ENCODE data around the gene PARVA. TPM values are rescaled to one million over a fixed set of nuclear protein-coding genes. Genes with fewer than 3 reads are reported as not detected.
"Not testable (repeated sequence)": the region's sequence is repeated elsewhere in the genome, so short reads cannot be mapped to it uniquely, and the experiment has no call there.

PARVA gene
- total RNA-seq, 1 experiment from 2014 or later, result 43.9 TPM

DNA sequence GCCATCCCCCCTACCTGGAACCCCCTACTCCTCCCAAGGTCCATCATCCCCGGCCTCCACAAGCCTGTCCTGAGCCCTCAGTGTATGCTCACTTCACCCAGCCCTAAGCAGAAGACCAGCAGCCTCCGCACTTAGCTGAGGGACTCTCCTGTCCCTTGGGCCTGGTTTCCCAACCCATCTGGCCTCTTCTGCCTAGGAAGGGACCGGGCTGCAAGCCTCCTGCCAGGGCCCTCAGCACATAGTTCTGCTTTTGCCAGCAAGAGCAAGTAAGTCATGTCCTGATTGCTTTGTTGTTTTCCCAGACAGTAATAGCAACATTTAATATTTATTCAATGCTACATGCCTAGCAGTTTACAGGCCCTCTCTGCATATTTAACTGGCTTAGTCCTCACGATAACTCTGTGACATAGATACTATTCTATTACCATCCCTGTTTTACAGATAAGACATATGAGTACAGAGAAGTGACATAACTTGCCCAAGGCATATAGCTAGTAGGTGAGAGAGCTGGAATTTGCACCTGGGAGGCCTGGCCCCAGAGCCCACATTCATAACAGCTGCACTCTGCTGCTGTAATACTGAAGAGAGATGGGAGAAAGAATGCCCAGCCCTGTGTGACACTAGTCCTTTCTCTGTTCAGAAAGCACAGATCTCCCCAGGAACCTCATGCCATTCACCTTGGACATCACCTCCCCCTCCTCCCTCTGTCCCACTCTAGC is 139.2 kb downstream of the PARVA start:
- Histone ChIP-seq H3K9me3 (replicated peaks) (no peaks in the 10 kb centered on the region), H3K36me3 (no peaks in the 10 kb centered on the region; the same call in 1 of the 2 replicates), H3K4me1 (peaks cover 5% of the 10 kb centered on the region; the same call in 1 of the 2 replicates), H3K27me3 (no peaks in the 10 kb centered on the region), H3K4me3 (no peak overlapping the region), H3K27ac (no peak overlapping the region)
- no peak for DNase-seq

DNA sequence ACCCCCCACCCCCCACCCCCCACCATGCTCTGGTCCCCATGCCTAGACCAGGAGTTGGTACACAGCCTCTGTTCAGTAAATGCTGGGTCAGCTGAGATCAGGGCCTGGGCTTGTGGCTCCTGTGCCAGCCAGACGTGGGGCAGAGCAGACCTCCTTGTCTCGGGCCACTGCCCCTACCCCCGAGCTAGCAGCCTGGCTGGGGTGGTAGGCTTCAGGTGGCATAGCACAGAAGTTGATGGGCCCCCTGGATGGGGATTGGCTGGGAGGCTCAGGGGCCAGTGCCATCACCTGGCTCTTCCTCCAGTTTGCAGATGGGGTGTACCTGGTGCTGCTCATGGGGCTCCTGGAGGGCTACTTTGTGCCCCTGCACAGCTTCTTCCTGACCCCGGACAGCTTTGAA is 139.9 kb downstream of the PARVA start:
- DNase-seq, result no peak
- H3K4me1 ChIP-seq, result peaks cover 5% of the 10 kb centered on the region; the same call in 1 of the 2 replicates
- no peaks in the 10 kb centered on the region; the same call in 1 of the 2 replicates for H3K36me3 ChIP-seq
- no peaks in the 10 kb centered on the region for H3K27me3 ChIP-seq
- no peak overlapping the region for H3K4me3 ChIP-seq
- no peak overlapping the region for H3K27ac ChIP-seq
- no peaks in the 10 kb centered on the region for H3K9me3 ChIP-seq (replicated peaks)

DNA sequence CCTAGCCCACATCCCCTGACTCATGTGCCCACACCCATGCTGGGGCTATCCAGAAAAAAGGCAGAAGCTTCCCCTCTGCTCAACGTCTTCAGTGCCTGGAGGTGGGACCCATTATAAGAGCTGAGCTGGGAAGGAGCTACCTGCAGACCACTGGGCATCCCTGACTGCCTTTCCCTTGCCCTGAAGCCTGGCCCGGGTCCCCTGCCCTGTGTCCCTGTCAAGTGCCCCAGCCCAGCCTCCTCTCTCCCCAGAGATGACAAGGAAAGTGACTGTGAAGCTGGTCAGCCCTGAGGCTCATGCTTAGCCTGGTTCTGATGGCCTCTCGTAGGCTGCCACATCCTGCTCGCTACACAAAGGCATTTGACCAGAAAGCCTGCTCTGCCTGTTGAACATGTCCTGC is 140.4 kb downstream of the PARVA start:
- peaks cover 5% of the 10 kb centered on the region; the same call in 1 of the 2 replicates for H3K4me1 ChIP-seq
- DNase-seq, result no peak
- no peaks in the 10 kb centered on the region; the same call in 1 of the 2 replicates for H3K36me3 ChIP-seq
- no peak overlapping the region for H3K4me3 ChIP-seq
- no peaks in the 10 kb centered on the region for H3K9me3 ChIP-seq (replicated peaks)
- H3K27ac ChIP-seq, result no peak overlapping the region
- H3K27me3 ChIP-seq, result no peaks in the 10 kb centered on the region

DNA sequence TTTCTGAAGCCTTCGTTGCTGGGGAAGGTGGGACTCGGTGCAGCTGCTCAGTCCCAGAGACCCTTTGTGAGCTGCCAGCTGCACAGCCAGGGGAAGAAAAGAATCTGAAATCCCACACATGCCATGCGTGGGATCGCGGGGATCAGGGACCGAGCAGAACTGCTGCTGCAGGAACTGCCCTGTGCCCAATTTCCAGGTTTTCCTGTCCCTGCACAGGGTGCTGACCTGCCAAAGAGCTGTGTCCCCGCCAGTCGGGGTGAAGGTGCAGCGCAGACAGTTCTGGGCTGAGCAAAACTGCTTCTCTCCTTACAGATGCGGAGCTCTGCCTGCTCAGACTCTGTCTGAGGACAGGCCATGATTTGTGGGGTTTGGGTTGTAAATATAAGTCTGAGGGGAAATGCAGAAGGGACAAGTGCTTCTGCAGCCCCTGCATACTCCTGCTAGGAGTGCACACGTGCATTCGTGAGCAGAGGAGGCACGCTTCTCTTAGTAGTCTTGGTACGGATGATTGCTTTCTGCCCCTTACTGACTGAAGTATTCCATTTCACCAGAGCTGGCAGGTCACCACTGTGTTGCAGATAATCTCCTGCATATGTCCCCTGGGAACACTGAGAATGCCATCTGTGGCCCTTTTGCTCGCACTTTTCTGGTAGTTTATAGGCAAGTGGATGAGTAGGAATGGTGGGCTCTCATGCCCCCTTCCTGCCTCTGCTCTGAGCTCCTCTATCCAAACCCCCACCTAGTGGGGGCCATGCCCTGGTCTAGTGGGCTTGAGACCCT is 141.4 kb downstream of the PARVA start:
- H3K4me1 ChIP-seq, result peaks cover 5% of the 10 kb centered on the region; the same call in 1 of the 2 replicates
- H3K9me3 ChIP-seq (replicated peaks), result no peaks in the 10 kb centered on the region
- DNase-seq, result no peak
- no peaks in the 10 kb centered on the region; the same call in 1 of the 2 replicates for H3K36me3 ChIP-seq
- H3K27ac ChIP-seq, result no peak overlapping the region
- no peak overlapping the region for H3K4me3 ChIP-seq
- no peaks in the 10 kb centered on the region for H3K27me3 ChIP-seq

DNA sequence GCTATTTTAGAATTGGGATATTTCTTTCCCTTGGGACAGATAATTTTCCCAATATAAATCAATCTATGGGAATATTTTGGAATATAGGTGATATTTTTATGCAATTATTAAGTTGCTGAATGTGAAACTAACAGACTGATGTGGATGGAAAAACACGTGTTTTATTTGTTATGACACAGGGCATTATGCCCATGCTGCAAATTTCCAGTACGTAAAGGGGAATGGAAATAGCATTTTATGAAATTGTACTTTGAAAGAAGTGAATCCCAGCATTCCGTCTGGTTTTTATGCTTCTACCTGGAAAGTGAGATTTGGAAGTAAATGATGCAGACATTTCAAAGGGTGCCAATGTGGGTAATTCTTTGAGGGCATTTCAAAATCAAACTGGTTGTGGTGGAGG is 142.7 kb downstream of the PARVA start:
- no peaks in the 10 kb centered on the region for H3K27me3 ChIP-seq

DNA sequence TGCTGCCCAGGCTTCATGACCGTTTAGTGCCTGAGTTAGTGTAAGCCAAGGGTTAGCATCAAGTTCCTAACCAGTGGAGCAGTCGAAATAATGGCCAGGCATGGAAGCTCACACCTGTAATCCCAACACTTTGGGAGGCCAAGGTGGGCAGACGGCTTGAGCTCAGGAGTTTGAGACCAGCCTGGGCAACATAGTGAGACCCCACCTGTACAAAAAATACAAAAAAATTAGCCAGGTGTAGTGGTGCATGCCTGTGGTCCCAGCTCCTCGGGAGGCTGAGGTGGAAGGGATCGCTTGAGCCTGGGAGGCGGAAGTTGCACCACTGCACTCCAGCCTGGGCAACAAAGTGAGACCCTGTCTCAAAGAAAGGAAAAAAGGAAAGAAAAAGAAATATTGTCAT is 143.2 kb downstream of the PARVA start:
- H3K27me3 ChIP-seq; H3K4me3 ChIP-seq; H3K4me1 ChIP-seq; DNase-seq; H3K36me3 ChIP-seq; H3K9me3 ChIP-seq (replicated peaks); H3K27ac ChIP-seq: not testable (repeated sequence)

More for the DNA sequence above, 142.7 kb downstream of the PARVA start:
- Histone ChIP-seq H3K9me3 (replicated peaks) (no peaks in the 10 kb centered on the region), H3K27ac (no peak overlapping the region), H3K4me1 (peaks cover 5% of the 10 kb centered on the region; the same call in 1 of the 2 replicates), H3K36me3 (no peaks in the 10 kb centered on the region; the same call in 1 of the 2 replicates), H3K4me3 (no peak overlapping the region)
- no peak for DNase-seq

DNA sequence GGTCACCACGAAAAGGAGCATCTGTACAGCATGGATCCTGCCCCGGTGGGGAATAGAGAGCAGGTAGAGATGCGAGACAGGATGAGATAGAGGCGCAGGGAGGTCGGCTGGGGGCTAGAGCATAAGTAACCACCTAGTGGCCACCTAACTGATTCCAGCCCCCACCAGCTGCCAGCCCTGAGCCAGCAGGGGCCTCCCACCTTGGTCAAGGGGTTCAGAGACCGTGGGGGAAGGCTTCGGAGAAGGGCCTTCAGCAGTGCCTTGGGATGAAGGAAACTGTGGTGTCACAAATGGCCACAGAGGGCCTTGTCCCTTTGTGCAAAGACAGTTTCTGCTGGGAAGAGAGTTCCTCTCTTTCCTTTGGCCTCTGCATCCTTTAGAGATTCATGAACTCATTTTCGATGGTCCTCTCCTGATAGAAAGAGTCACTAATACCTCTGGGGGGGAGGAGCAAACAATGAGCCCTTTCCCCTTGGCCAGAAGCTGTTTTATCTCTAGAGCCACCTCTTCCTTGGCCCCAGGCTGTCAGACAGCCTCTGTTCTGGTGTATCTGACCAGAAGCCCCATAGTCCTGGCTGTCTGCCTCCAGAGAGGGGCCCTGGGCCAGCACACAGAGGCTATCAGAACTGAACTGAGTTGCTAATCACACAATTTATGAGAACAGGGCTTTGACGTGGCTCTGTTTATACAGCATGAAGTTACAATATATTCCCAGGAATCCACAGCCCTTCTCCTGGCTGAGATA is 146.0 kb downstream of the PARVA start:
- no peaks in the 10 kb centered on the region for H3K9me3 ChIP-seq (replicated peaks)
- no peaks in the 10 kb centered on the region for H3K4me1 ChIP-seq
- no peaks in the 10 kb centered on the region for H3K27me3 ChIP-seq
- DNase-seq, result no peak
- H3K4me3 ChIP-seq, result no peak overlapping the region
- H3K36me3 ChIP-seq, result no peaks in the 10 kb centered on the region
- H3K27ac ChIP-seq, result no peak overlapping the region

DNA sequence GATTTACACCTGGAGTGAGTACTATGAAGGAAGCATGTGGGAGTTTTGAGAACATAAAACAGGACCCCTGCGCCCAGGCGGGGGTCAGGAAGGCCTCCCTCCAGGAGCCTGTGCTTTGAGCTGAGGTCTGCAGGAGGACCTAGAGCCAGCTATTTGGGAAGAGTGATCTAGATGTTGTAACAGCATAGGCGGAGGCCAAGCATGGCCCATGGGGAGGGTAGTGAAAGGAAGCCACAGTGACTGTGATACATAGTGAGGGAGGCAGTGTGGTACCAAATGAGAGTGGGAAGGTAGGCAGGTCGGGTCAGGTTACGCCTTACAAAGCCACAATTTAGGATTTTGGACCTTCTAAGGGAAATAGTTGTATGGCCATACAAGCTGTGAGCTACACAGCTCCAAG is 147.5 kb downstream of the PARVA start:
- no peak overlapping the region for H3K27ac ChIP-seq
- DNase-seq, result no peak

DNA sequence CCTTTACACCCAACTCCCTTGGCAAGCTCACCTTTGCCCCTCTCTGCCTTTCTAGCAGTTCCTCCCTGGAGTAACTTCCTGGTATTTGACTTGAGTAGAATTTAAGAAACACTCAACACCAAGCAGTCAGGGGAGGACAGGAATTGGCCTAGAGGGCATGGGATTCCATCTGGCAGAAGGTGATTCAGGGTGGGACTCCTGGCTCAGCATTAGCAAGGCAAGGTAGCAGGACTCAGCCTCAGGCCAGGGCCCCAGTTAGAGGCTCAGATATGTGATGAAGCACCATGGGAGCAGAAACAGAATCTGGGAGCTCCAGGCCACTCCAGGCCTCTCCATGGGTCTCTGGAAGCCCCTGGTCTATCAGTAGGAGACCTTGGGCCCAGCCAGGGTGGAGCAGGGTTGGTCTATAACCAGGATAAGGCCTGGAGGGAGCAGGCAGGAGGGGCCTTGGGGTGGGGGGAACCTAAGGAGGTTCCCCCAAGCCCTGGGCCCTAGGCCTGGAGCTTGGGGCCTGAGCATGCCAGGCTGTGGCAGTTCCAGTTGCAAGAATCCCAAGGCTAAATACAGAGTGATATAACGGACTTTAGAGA is 148.2 kb downstream of the PARVA start:
- no peak for DNase-seq
- Histone ChIP-seq H3K9me3 (replicated peaks) (no peaks in the 10 kb centered on the region), H3K4me3 (no peak overlapping the region), H3K4me1 (no peaks in the 10 kb centered on the region), H3K27me3 (no peaks in the 10 kb centered on the region), H3K36me3 (peaks cover 7% of the 10 kb centered on the region; the same call in 1 of the 2 replicates), H3K27ac (no peak overlapping the region)

More for the DNA sequence above, 147.5 kb downstream of the PARVA start:
- no peak overlapping the region for H3K4me3 ChIP-seq
- no peaks in the 10 kb centered on the region for H3K27me3 ChIP-seq
- H3K36me3 ChIP-seq, result peaks cover 4% of the 10 kb centered on the region; the same call in 1 of the 2 replicates
- no peaks in the 10 kb centered on the region for H3K9me3 ChIP-seq (replicated peaks)
- H3K4me1 ChIP-seq, result no peaks in the 10 kb centered on the region

DNA sequence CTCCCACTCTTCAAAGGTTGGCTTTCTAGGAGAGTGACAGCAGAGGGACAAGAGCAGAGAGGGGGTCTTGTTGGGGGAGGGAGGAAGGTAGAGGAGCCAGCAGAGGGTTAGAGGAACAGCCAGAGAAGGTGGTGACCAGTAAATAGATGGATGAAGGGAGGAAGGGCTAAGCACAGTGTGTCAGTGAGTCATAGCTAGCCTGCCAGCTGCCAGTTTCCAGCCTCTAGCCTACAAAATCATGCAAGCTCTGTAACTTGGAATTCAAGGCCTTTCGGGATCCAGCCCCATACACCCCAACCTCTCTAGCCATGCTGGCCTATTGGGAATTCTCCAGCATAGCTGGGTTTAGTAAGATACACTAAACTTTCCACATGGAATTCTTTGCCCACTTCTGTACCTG is 149.4 kb downstream of the PARVA start:
- Histone ChIP-seq H3K9me3 (replicated peaks) (no peaks in the 10 kb centered on the region), H3K4me1 (no peaks in the 10 kb centered on the region), H3K4me3 (no peak overlapping the region), H3K27ac (no peak overlapping the region), H3K27me3 (no peaks in the 10 kb centered on the region), H3K36me3 (peaks cover 10% of the 10 kb centered on the region; the same call in 1 of the 2 replicates)
- peak in 1 of 2 experiments; percentile 21 for DNase-seq

DNA sequence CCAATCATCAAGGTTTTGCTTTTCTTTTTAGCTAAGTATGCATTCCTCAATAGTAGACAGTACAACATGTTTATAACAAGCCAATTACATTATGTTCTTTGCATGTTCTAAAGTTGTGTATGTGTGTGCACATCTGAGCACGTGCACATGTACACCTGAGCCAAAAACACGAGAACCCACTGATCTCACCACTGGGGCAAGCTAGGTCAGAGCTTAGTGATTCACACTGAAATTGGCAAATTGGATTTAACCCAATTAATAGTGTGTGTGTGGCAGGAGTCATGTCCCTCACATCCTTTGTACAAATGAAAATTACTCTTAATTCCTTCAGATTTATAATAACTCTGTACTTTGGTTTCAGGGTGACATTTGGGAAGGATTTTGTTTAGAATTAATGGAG is 151.1 kb downstream of the PARVA start:
- H3K36me3 ChIP-seq, result peaks cover 15% of the 10 kb centered on the region; the same call in 1 of the 2 replicates
- no peak for DNase-seq
- H3K27ac ChIP-seq, result no peak overlapping the region
- no peak overlapping the region for H3K4me3 ChIP-seq
- no peaks in the 10 kb centered on the region for H3K4me1 ChIP-seq
- no peaks in the 10 kb centered on the region for H3K27me3 ChIP-seq
- no peaks in the 10 kb centered on the region for H3K9me3 ChIP-seq (replicated peaks)

DNA sequence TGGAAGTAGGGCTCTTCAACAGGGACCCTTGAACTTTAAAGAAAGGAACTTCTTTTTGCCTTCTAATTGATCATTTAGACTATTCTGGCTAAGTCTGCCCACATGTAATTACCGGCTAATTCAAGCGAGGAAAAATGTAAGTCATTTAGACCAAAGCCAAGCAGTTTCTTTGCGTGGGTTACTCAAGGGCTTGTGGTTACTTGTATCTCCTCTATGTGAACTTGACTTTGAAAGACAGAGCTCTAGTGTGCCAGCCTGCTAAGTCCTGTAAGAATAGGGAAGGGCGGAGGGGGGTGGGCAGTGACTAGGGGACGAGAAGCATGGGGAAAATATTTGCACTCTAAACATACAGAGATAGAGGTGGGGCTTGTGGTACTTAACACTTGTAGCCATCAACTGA is 151.7 kb downstream of the PARVA start:
- Histone ChIP-seq H3K4me3 (no peak overlapping the region), H3K4me1 (no peaks in the 10 kb centered on the region), H3K27ac (no peak overlapping the region), H3K36me3 (peaks cover 15% of the 10 kb centered on the region; the same call in 1 of the 2 replicates), H3K27me3 (no peaks in the 10 kb centered on the region), H3K9me3 (replicated peaks) (no peaks in the 10 kb centered on the region)
- no peak for DNase-seq

DNA sequence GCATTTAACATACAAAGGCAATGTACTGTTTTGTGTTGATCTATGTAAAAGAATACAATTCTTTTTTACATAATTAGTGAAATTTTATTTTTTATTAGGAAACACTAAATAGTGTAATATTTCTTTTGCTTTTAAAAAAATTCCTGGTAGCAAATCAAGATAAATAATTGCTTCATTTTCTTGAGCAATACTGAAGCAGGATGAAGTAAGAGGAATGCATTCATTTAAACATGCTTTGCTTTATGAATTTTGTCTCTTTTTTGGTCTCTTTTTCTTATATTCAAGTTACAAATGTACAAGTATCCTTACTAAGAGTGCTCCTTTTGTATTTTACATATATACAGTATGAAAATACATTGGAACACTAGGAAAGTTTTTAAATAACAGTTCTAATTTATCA is 152.4 kb downstream of the PARVA start:
- H3K27me3 ChIP-seq, result no peaks in the 10 kb centered on the region
- no peaks in the 10 kb centered on the region for H3K4me1 ChIP-seq
- peaks cover 15% of the 10 kb centered on the region; the same call in 1 of the 2 replicates for H3K36me3 ChIP-seq
- H3K9me3 ChIP-seq (replicated peaks), result no peaks in the 10 kb centered on the region
- H3K27ac ChIP-seq, result no peak overlapping the region
- DNase-seq, result no peak
- H3K4me3 ChIP-seq, result no peak overlapping the region

DNA sequence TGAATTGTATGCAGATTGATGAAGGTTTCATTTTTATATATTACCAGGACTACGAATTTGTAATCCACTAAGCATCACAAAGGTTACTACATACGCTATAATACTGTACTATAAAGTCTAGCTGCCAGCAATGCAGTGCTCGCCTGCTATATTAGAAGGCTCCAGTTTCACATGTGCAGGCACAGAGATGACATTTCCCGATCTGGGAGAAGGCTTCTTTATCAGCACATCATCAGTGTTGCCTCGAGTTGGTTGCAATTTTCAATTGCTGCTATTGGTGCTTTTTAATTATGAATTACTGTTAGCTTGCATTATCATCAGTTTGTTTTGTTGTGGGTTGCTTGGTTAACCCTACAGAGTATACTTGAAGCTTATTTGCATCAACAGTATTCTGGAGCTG is 153.6 kb downstream of the PARVA start:
- Histone ChIP-seq H3K27me3 (no peaks in the 10 kb centered on the region), H3K27ac (no peak overlapping the region), H3K9me3 (replicated peaks) (no peaks in the 10 kb centered on the region), H3K4me1 (no peaks in the 10 kb centered on the region), H3K36me3 (peaks cover 15% of the 10 kb centered on the region; the same call in 1 of the 2 replicates), H3K4me3 (no peak overlapping the region)
- no peak for DNase-seq

Measured in SJCRH30 (cell line).